ENCODE data around the gene ZNF536.

DNA sequence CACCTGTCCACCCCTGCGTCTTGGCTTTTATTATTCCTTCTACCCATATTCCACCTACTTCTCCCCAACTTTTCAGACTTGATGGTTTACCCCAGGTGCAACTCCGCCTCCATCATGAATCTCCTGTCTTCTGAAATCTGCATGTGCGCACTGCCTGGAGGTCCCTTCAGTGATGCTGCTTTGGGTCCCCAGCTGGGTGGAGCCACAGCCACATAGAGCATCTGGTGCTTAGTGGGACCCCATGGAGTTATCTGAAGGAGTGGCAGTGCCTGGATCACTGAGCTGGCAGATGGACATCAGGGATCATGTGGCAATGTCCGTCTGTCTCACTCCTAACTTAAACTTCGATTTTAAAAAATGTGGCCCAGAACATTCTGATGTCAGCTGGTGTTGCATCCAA lies 13.5 kb downstream of the ZNF536 start:
- TF ChIP-seq, protein P1, sequence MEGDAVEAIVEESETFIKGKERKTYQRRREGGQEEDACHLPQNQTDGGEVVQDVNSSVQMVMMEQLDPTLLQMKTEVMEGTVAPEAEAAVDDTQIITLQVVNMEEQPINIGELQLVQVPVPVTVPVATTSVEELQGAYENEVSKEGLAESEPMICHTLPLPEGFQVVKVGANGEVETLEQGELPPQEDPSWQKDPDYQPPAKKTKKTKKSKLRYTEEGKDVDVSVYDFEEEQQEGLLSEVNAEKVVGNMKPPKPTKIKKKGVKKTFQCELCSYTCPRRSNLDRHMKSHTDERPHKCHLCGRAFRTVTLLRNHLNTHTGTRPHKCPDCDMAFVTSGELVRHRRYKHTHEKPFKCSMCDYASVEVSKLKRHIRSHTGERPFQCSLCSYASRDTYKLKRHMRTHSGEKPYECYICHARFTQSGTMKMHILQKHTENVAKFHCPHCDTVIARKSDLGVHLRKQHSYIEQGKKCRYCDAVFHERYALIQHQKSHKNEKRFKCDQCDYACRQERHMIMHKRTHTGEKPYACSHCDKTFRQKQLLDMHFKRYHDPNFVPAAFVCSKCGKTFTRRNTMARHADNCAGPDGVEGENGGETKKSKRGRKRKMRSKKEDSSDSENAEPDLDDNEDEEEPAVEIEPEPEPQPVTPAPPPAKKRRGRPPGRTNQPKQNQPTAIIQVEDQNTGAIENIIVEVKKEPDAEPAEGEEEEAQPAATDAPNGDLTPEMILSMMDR (IDR thresholded peaks at IDR 0.05): no peak
- no peak for TF ChIP-seq POLR2A (IDR thresholded peaks at IDR 0.05)
